HepG2 (cell line): ENCODE measurements around the gene PRR5L. TPM values are rescaled to one million over a fixed set of nuclear protein-coding genes. Genes with fewer than 3 reads are reported as not detected.

Source experiments
- ATAC-seq: fragments of 200-7000 bp; cut with Tn5 transposase; 3 replicates; pipeline ENCODE4 v1.9.1; 2020; ENCODE audit warnings: mild to moderate bottlenecking, moderate library complexity
- BruUV-seq: library from RNA; stranded (reverse); fragments of 400-500 nt; replicated peaks from 2 replicates; lab custom pipeline; 2021; lab: Mats Ljungman, UMichigan
- CTCF ChIA-PET: fragments of 300-600 bp; formaldehyde crosslinking; extraction: SDS; loops from one replicate; lab custom pipeline; 2021; ENCODE audit warnings: low total read pairs, inconsistent platforms, low intra/inter-chr PET ratio; lab: Yijun Ruan, JAX
- POLR2A ChIA-PET: fragments of 350-600 bp; sonication (Branson Sonifier 250); formaldehyde crosslinking; loops from one replicate; lab custom pipeline; 2020; ENCODE audit warnings: antibody characterized with exemption, inconsistent platforms; lab: Yijun Ruan, JAX
- DNase-seq: peaks from one replicate; pipeline ENCODE4 v3.0.0-alpha.2; 2015; ENCODE audit warnings: low spot score
- FAIRE-seq: peaks from 3 replicates; lab custom pipeline; 2011; peaks lifted over from hg19 to GRCh38; lab: Jason Lieb, UNC
- H2AFZ ChIP-seq: one replicate; pipeline ENCODE4 v1.6.1; 2011; ENCODE audit warnings: low read length, inconsistent platforms
- H3K27ac ChIP-seq: fragments of 300-600 bp; 3 replicates; pipeline ENCODE4 v1.8.0; 2011; ENCODE audit warnings: mixed run types, mild to moderate bottlenecking, mixed read lengths, low read length, inconsistent platforms; ENCODE audit not compliant: insufficient read depth; ENCODE audit errors: extremely low read length
- H3K27me3 ChIP-seq, 2 experiments: fragments of 200-600 bp in 1 of 2; 2 replicates in 1 of 2; 3 replicates in 1 of 2; pipeline versions ENCODE4 v1.6.0 to v1.8.0; 2011; ENCODE audit warnings: low read length in 2 of 2, mild to moderate bottlenecking in 2 of 2, moderate library complexity in 2 of 2, inconsistent platforms in 1 of 2; ENCODE audit not compliant: insufficient read depth in 2 of 2, control insufficient read depth in 1 of 2
- H3K36me3 ChIP-seq, 2 experiments: fragments of 200-600 bp in 1 of 2; replicated peaks in 1 of 2; 2 replicates in 1 of 2; 3 replicates in 1 of 2; pipeline versions ENCODE4 v1.5.1 to v1.8.0; 2011; ENCODE audit warnings: low read length in 2 of 2, inconsistent platforms in 1 of 2; ENCODE audit not compliant: insufficient read depth in 2 of 2, control insufficient read depth in 1 of 2
- H3K4me1 ChIP-seq: 2 replicates; pipeline ENCODE4 v1.5.1; 2012; ENCODE audit warnings: low read length, inconsistent platforms; ENCODE audit not compliant: insufficient read depth
- H3K4me2 ChIP-seq: 2 replicates; pipeline ENCODE4 v1.6.0; 2011; ENCODE audit warnings: low read depth, low read length, inconsistent platforms
- H3K4me3 ChIP-seq, 3 experiments: fragments of 200-600 bp in 1 of 3; sonication (generic), shearing (Covaris generic) in 1 of 3; replicated peaks in 1 of 3; 2 replicates each; pipeline ENCODE4 v1.5.1; 2011 to 2016; ENCODE audit warnings: low read length in 3 of 3, inconsistent platforms in 2 of 3, low read depth in 2 of 3, mild to moderate bottlenecking in 2 of 3, control low read depth in 1 of 3, mixed read lengths in 1 of 3; ENCODE audit not compliant: insufficient read depth in 1 of 3
- H3K79me2 ChIP-seq: one replicate; pipeline ENCODE4 v1.6.1; 2011; ENCODE audit warnings: low read length, inconsistent platforms; ENCODE audit not compliant: insufficient read depth
- H3K9ac ChIP-seq: 2 replicates; pipeline ENCODE4 v1.6.0; 2011; ENCODE audit warnings: mild to moderate bottlenecking, low read depth, low read length, inconsistent platforms; ENCODE audit not compliant: insufficient read depth
- H3K9me3 ChIP-seq: 2 replicates; pipeline ENCODE4 v1.5.1; 2012; ENCODE audit warnings: mild to moderate bottlenecking, low read length
- H4K20me1 ChIP-seq: 2 replicates; pipeline ENCODE4 v1.6.0; 2011; ENCODE audit warnings: inconsistent platforms, mild to moderate bottlenecking, low read length, moderate library complexity; ENCODE audit not compliant: insufficient read depth
- ARNTL ChIP-seq: sonication (generic); formaldehyde crosslinking; IDR thresholded peaks from 2 replicates; pipeline ENCODE4 v1.4.0; 2020; ENCODE audit warnings: mild to moderate bottlenecking, missing genetic modification reagents
- GMEB2 ChIP-seq: IDR thresholded peaks from 2 replicates; pipeline ENCODE4 v1.6.1; 2016; ENCODE audit warnings: missing biosample characterization, missing genetic modification reagents, low read depth
- PCBP1 ChIP-seq: fragments of 200-400 bp; formaldehyde crosslinking; IDR thresholded peaks from 2 replicates; pipeline ENCODE4 v1.6.1; 2017; ENCODE audit warnings: mild to moderate bottlenecking, low read depth, low read length, borderline replicate concordance
- ZFP1 ChIP-seq: IDR thresholded peaks from 2 replicates; pipeline ENCODE4 v1.6.1; 2016
- ZUFSP ChIP-seq: sonication (generic); formaldehyde crosslinking; IDR thresholded peaks from 2 replicates; pipeline ENCODE4 v1.9.0; 2021; ENCODE audit warnings: missing genetic modification reagents, mild to moderate bottlenecking, borderline replicate concordance
- WGBS: methylation state at CpG from one replicate; pipeline ENCODE4 v1.1.6; 2017; ENCODE audit warnings: low lambda C conversion rate; 5-methylcytosine and 5-hydroxymethylcytosine counted together
- in situ Hi-C: cut with HindIII; loops from 2 replicates; pipeline ENCODE4 v1.10.0; 2017; ENCODE audit warnings: low pct_unique_long_range_greater_than_20kb; ENCODE audit not compliant: extremely low pct_ligation_motif_present
- intact Hi-C: fragments of 100-400 bp; cut with micrococcal nuclease; formaldehyde crosslinking; loops from one replicate; pipeline ENCODE4 v1.10.0; 2022; ENCODE audit not compliant: unreplicated experiment
- polyA plus RNA-seq, 8 experiments: library from polyadenylated mRNA; depleted of rRNA in 3 of 8; stranded (reverse) in 7 of 8; unstranded in 1 of 8; fragments of >200 nt; fragmentation: Illumina TruSeq in 4 of 8; extraction: Trizol in 4 of 8; gene quantifications; 2 replicates each; pipeline versions ENCODE4 v1.2.1 to v1.2.3, GENCODE V29; 2011 to 2016; ENCODE audit warnings: low read depth in 4 of 8, missing spikeins in 1 of 8, mixed read lengths in 1 of 8; ENCODE audit not compliant: insufficient read depth in 1 of 8
- total RNA-seq, 5 experiments: library from RNA; depleted of rRNA; stranded (reverse); fragments of >200 nt; fragmentation: Illumina TruSeq; extraction: Trizol; gene quantifications; 2 replicates each; pipeline ENCODE4 v1.2.3, GENCODE V29; 2016; ENCODE audit warnings: low read depth in 1 of 5
- TF ChIP-seq, protein P1 (sequence below): sonication (generic); formaldehyde crosslinking; IDR thresholded peaks from 2 replicates; pipeline ENCODE4 v1.4.0; 2020; ENCODE audit warnings: low read depth, mild to moderate bottlenecking, missing genetic modification reagents

Gene PRR5L
- total and polyA plus RNA-seq, 2 of the 13 experiments (the other 11 are each of a cell fraction or from before 2014, with no cell fraction given) = 0.16 TPM; not detected in 1

DNA sequence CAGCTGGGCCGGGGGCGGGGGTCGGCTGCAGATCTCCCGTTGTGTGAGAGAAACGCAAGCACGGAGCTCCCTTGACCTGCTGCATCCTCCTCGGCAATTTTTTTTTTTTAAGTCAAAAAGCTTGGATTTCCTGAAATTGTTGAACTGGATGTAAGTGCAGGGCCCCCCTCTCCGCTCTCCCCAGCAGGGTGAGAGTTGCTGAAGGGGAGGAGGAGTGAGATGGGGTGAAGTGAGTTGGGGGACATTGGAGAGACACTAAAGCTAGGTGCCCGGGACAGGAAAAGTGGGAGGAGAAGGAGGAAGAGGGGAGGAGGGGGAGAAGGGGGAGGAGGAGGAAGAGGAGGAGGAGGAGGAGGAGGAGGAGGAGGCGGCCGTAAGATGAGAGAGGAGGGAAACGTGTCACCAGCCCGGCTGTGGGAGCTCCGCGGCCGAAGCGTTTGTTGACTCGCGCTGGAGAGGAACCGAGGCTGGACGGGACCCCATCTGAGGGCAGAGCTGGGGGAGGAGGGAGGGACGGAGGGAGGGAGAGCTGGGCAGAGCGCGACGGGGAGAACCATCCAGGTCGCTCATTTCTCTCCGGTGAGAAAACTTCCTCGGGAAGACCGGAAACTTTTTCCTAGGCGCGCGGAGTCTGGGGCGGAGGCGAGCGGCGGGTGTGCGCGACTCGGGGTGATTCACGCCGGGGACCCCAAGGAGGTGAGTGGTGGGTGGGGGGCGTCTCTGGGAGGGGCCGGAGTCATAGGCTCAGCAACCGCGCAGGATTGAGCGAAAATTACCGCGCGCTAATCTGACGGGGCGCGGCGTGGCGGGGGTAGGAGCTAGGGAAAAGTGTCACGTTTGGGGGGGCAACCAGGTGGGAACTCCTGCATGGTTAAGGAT, 80.2 kb downstream of the PRR5L start:
- no TSS peak for BruUV-seq
- Histone ChIP-seq H3K4me2 (peak overlapping the region; percentile 23; the same call in 1 of the 2 replicates), H3K9ac (no peak overlapping the region), H3K36me3 (no peaks in the 10 kb centered on the region), H3K27ac (no peak overlapping the region), H3K79me2 (no peaks in the 10 kb centered on the region), H3K4me1 (no peaks in the 10 kb centered on the region), H3K27me3 (peaks cover 3 to 48% of the 10 kb centered on the region in 2 experiments), H2AFZ (no peak overlapping the region), H3K4me3 (no peak overlapping the region), H3K9me3 (no peaks in the 10 kb centered on the region), H4K20me1 (peaks cover 3% of the 10 kb centered on the region; the same call in 1 of the 2 replicates)
- ChIA-PET POLR2A (no interaction called here), CTCF (no interaction called here)
- in situ Hi-C loops = no loop called here
- DNase-seq = no peak
- WGBS = 19% methylated on average over 50 of the region's 55 CpGs
- intact Hi-C loops = no loop called here
- no peak for FAIRE-seq
- ATAC-seq = no peak
- TF ChIP-seq ZUFSP (no peak), ARNTL (CRISPR knock-in tag) (no peak), ZFP1 (CRISPR knock-in tag) (no peak), GMEB2 (CRISPR knock-in tag) (no peak), PCBP1 (0 out of 2 replicates have a peak, but pooled peaks have one; percentile 63)
- TF ChIP-seq, protein P1, sequence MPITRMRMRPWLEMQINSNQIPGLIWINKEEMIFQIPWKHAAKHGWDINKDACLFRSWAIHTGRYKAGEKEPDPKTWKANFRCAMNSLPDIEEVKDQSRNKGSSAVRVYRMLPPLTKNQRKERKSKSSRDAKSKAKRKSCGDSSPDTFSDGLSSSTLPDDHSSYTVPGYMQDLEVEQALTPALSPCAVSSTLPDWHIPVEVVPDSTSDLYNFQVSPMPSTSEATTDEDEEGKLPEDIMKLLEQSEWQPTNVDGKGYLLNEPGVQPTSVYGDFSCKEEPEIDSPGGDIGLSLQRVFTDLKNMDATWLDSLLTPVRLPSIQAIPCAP (CRISPR knock-in tag) = no peak
